ENCODE measurements around the gene PLCG1. TPM values are rescaled to one million over a fixed set of nuclear protein-coding genes. Genes with fewer than 3 reads are reported as not detected.

The PLCG1 gene
- total RNA-seq, 1 donor from 2014 or later: 61.1 TPM

DNA sequence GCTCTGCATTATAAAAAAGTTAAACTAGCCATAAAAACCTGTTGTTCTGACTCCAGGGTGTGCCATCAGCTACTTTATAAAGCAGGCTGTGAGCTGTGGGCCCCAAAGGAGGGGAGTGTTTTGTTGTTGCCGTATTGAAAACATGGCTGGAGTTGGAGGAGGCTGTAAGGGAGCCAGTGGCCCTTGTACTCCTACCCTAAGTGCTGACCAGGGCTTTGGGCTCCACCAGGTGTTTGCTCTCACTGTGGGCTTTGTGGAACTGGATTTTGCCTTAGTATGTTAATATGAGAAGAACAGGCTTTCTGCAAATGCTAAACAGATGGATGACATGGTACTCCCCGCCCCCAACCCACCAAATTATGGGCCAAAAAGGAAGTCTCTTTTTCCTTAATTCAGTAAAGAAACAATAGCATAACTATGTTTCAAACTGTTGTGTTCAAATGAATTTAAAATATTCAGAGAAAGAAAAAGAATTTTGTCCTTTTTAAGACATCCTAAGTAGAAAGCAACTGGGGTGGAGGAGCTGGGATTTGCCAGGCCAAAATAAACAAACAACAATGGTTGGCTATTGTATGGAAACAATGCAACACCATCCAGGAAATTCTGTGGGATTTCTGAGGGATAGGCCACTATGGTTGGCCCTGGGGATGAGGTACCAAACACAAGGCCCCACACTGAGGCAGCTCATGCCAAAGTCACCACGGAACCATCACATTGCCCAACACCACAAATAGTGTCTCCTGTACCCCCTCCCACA, 63.3 kb downstream of the PLCG1 start:
- ChIA-PET POLR2A (no interaction called here), CTCF (interaction anchor here (0.7 kb wide), 1 partner anchor 9 kb away, joined by 3 read pairs; no protein-coding TSS in a partner anchor)
- no peaks in the 10 kb centered on the region for H3K27me3 Mint-ChIP-seq
- ATAC-seq (ENCODE audit: low read depth) (no peak), DNase-seq (no peak)
- no peaks in the 10 kb centered on the region for H3K4me1 Mint-ChIP-seq
- intact Hi-C loops (cut with micrococcal nuclease): no loop called here
- no peak overlapping the region for H3K27ac Mint-ChIP-seq
- no peak overlapping the region for H3K4me3 Mint-ChIP-seq
- H3K36me3 Mint-ChIP-seq (ENCODE audit: low read depth): peaks cover 38% of the 10 kb centered on the region
- TF ChIP-seq, protein P1, sequence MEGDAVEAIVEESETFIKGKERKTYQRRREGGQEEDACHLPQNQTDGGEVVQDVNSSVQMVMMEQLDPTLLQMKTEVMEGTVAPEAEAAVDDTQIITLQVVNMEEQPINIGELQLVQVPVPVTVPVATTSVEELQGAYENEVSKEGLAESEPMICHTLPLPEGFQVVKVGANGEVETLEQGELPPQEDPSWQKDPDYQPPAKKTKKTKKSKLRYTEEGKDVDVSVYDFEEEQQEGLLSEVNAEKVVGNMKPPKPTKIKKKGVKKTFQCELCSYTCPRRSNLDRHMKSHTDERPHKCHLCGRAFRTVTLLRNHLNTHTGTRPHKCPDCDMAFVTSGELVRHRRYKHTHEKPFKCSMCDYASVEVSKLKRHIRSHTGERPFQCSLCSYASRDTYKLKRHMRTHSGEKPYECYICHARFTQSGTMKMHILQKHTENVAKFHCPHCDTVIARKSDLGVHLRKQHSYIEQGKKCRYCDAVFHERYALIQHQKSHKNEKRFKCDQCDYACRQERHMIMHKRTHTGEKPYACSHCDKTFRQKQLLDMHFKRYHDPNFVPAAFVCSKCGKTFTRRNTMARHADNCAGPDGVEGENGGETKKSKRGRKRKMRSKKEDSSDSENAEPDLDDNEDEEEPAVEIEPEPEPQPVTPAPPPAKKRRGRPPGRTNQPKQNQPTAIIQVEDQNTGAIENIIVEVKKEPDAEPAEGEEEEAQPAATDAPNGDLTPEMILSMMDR (IDR thresholded peaks at IDR 0.05): no peak
- peaks cover 9% of the 10 kb centered on the region for H3K9me3 Mint-ChIP-seq

DNA sequence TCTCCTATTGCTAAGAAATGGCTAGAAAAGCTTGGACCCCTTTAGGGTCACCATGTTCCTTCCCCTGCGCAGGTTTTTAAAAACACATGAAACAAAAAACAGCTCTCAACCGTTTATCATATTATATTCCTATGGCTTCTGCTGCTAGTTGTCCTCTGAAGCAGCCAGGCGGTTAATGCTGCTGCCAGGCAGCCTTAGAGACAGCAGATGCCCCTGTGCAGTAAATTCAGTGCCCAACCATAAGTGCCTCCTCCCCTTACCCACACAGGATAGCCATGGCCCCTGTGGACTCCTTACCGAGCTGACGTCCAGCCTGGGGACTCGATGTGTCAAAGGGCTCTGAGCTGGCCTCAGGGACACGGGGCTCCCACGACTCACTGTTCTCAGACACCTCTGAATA, 64.4 kb downstream of the PLCG1 start:
- H3K9me3 Mint-ChIP-seq: peaks cover 9% of the 10 kb centered on the region
- H3K36me3 Mint-ChIP-seq (ENCODE audit: low read depth): peaks cover 38% of the 10 kb centered on the region
- no peak for ATAC-seq (ENCODE audit: low read depth)
- no peak overlapping the region for H3K4me3 Mint-ChIP-seq
- TF ChIP-seq, protein P1 (IDR thresholded peaks at IDR 0.05): no peak
- H3K27me3 Mint-ChIP-seq: no peaks in the 10 kb centered on the region
- H3K27ac Mint-ChIP-seq: no peak overlapping the region
- ChIA-PET CTCF (interaction anchor here (0.6 kb wide), 1 partner anchor 236 kb away, joined by 3 read pairs; no protein-coding TSS in a partner anchor), POLR2A (no interaction called here)
- intact Hi-C loops (cut with micrococcal nuclease): no loop called here
- DNase-seq: no peak
- H3K4me1 Mint-ChIP-seq: no peaks in the 10 kb centered on the region

DNA sequence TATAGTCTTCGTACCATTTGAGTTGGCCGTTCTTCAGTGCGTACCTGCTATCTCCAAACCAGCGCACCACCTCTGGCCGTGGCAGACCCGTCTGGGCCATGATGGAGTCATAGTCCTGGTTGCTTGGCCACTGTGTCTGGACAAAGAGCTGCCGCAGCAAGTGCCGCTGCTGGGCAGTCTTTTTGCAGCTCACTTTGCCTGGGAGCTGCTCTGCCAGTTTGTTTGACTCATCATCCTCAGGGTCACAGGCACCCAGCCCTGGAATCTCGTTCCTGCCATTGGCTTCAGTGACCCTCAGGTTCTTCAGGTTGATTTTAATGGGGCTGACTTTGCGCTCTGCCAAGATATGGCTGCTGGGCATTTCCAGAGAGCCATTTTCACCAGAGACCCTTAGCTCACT, 65.1 kb downstream of the PLCG1 start:
- POLR2A ChIA-PET: no interaction called here
- intact Hi-C loops (cut with micrococcal nuclease): no loop called here
- peaks cover 38% of the 10 kb centered on the region for H3K36me3 Mint-ChIP-seq (ENCODE audit: low read depth)

DNA sequence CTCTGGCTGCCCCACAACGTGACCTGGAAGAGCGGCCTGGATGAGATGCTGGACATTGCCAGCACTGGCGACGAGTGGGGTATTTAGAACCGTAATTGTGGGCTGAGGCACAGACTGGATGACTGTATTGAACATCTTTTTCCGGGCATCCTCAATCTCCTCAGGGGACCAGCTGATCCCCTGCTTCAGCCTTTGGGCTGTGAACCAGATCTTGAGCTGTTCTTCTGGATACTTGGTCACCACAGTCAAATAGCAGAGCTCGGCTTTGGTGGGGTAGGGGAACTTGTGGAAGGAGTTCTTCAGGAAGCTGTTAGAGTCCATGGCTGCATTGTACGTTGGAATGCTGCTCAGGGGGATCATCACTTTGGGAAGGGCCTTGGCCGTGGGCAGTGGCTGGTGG, 66.3 kb downstream of the PLCG1 start:
- H3K27ac Mint-ChIP-seq: no peak overlapping the region
- ChIA-PET POLR2A (no interaction called here), CTCF (no interaction called here)
- H3K9me3 Mint-ChIP-seq: peaks cover 6% of the 10 kb centered on the region
- TF ChIP-seq, protein P1 (IDR thresholded peaks at IDR 0.05): no peak
- H3K36me3 Mint-ChIP-seq (ENCODE audit: low read depth): peaks cover 38% of the 10 kb centered on the region
- no peak overlapping the region for H3K4me3 Mint-ChIP-seq
- no peaks in the 10 kb centered on the region for H3K4me1 Mint-ChIP-seq
- intact Hi-C loops (cut with micrococcal nuclease): no loop called here
- DNase-seq (no peak), ATAC-seq (ENCODE audit: low read depth) (no peak)
- H3K27me3 Mint-ChIP-seq: no peaks in the 10 kb centered on the region

More for the DNA sequence above, 65.1 kb downstream of the PLCG1 start:
- TF ChIP-seq, protein P1 (IDR thresholded peaks at IDR 0.05): no peak
- Mint-ChIP-seq H3K27ac (no peak overlapping the region), H3K27me3 (no peaks in the 10 kb centered on the region), H3K4me3 (no peak overlapping the region), H3K9me3 (peaks cover 9% of the 10 kb centered on the region), H3K4me1 (no peaks in the 10 kb centered on the region)
- no peak for ATAC-seq (ENCODE audit: low read depth)
- CTCF ChIA-PET: no interaction called here
- DNase-seq: no peak

DNA sequence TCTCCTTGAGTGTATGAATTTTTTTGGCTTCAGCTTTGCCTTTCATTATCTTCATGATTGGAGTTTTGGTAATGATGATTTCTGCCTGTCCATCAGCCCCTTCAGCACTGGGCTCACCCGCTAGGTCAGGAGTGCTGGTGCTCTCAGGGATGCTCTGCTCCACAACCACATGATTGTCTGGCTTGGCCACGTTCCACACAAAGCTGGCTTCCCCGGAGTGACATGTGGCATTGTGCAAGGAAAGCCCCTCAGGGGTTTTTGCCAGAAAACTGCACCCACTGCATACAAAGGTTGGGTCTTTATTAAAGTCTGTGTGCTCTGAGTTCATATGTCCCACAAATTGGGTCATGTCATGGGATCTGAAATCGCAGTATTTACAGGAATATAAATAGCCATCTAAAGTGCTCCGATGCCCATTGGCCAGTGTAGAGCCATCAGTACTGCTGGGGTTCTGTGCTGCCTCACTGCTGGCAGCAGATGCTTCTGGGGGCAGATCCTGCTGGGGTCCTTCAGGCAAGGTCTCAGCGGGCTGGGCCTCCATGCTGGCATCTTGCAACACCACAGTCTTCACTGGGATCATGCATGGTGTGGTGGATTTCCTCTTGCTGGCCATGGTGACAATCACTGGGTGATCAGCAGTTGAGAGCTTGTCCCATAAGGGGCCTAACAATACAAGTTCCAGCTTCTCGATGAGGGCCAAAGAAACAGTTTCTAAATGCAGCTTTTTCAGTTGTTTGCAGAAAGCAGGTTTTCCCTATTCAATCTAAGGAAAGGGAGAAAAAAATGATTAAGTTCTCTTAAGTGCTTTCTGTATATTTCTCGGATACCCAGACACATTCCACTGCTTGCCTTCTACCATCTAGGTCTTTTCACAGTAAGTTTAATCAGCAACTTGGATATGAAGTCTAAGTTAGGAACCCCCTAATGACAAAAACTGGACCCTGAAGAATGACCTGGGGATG, 67.2 kb downstream of the PLCG1 start:
- H3K36me3 Mint-ChIP-seq (ENCODE audit: low read depth): peaks cover 31% of the 10 kb centered on the region
- no peaks in the 10 kb centered on the region for H3K4me1 Mint-ChIP-seq
- no peak for DNase-seq
- H3K27ac Mint-ChIP-seq: no peak overlapping the region
- no peaks in the 10 kb centered on the region for H3K27me3 Mint-ChIP-seq
- no peak for ATAC-seq (ENCODE audit: low read depth)
- ChIA-PET CTCF (no interaction called here), POLR2A (no interaction called here)
- TF ChIP-seq, protein P1 (IDR thresholded peaks at IDR 0.05): no peak
- no peaks in the 10 kb centered on the region for H3K9me3 Mint-ChIP-seq
- H3K4me3 Mint-ChIP-seq: no peak overlapping the region
- intact Hi-C loops (cut with micrococcal nuclease): no loop called here

Data from activated B cell treated with CpG ODN at 0.5 μM for 24 hours (primary cell).